Testis (tissue), 3 donors: ENCODE data around the gene TBC1D8B. TPM values are rescaled to one million over a fixed set of nuclear protein-coding genes. Genes with fewer than 3 reads are reported as not detected.
A peak's percentile ranks its signal among the peaks of the same experiment; 100 is the strongest.

ENCODE experiments used
- DNase-seq: peaks from one replicate; pipeline ENCODE4 v3.0.0-alpha.2; 2019
- H3K27ac ChIP-seq, 2 donors: fragments of 200-600 bp; sonication (generic); one replicate each; pipeline ENCODE4 v1.5.1; 2019
- H3K27me3 ChIP-seq: fragments of 200-600 bp; sonication (generic); one replicate; pipeline ENCODE4 v1.5.1; 2019
- H3K36me3 ChIP-seq: fragments of 200-600 bp; sonication (generic); one replicate; pipeline ENCODE4 v1.5.1; 2017; ENCODE audit warnings: low read depth; ENCODE audit errors: missing control alignments
- H3K4me1 ChIP-seq: fragments of 200-600 bp; sonication (generic); one replicate; pipeline ENCODE4 v1.5.1; 2019
- H3K4me3 ChIP-seq, 2 donors: fragments of 200-600 bp; sonication (generic); one replicate each; pipeline ENCODE4 v1.5.1; 2017 to 2019
- H3K9me3 ChIP-seq: fragments of 200-600 bp; sonication (generic); one replicate; pipeline ENCODE4 v1.5.1; 2017
- POLR2A ChIP-seq: fragments of 450-650 bp; IDR thresholded peaks from one replicate; pipeline ENCODE4 v1.6.1; 2017; ENCODE audit warnings: antibody characterized with exemption, mild to moderate bottlenecking, moderate library complexity
- WGBS, 2 donors: methylation state at CpG; one replicate each; pipeline ENCODE4 v1.1.5; 2018; 5-methylcytosine and 5-hydroxymethylcytosine counted together
- intact Hi-C: fragments of 100-400 bp; cut with DNase I; formaldehyde crosslinking; loops from one replicate; pipeline ENCODE4 v1.15.1; 2023; ENCODE audit warnings: low total_unique reads
- polyA plus RNA-seq: library from polyadenylated mRNA; stranded (reverse); fragments of 350-450 nt; fragmentation: Illumina TruSeq; extraction: RNeasy Lipid Tissue Mini Kit (QIAGEN cat#74804); gene quantifications from one replicate; pipeline ENCODE4 v1.2.3, GENCODE V29; 2014; ENCODE audit warnings: low read depth, low replicate concordance; ENCODE audit not compliant: insufficient read depth
- total RNA-seq, 2 donors: library from RNA; depleted of rRNA; stranded (reverse); fragments of >200 nt; gene quantifications; one replicate each; pipeline ENCODE4 v1.2.3, GENCODE V29; 2016
- TF ChIP-seq, protein P1 (sequence below), 3 experiments: fragments of 450-650 bp in 2 of 3; fragments of 200-600 bp in 1 of 3; sonication (generic) in 1 of 3; IDR thresholded peaks; one replicate each; pipeline ENCODE4 v1.5.1; 2016 to 2019; ENCODE audit warnings: antibody characterized with exemption in 3 of 3, mild to moderate bottlenecking in 2 of 3, moderate library complexity in 1 of 3

Gene TBC1D8B
- total and polyA plus RNA-seq, 3 donors from 2014 or later = 6.1 to 27.0 (median 23.8) TPM

DNA sequence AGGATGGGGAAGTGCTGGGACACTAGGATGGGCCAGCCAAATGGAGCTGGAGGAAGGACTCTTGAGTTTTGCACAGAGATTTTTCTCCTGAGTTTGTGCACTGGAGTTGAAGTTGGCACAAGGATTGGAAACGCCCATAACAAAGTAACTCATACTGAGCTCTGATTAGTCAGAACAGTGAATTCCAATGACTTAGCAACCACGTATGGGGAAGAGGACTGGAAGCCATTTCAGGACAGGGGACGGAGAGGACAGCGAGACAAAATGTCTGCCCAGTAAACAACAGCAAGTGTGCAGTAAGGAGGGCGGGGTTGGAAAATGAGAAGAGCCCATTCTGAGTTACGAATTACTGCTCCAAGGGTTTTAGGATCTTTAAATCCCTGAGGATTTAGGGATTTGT is 94.8 kb downstream of the TBC1D8B start:
- 82 to 85% methylated on average over 6 of the region's 6 CpGs for WGBS, 2 donors
- H3K4me3 ChIP-seq = no peak overlapping the region
- no peak overlapping the region for H3K27ac ChIP-seq
- no peaks in the 10 kb centered on the region for H3K9me3 ChIP-seq
- TF ChIP-seq, protein P1, sequence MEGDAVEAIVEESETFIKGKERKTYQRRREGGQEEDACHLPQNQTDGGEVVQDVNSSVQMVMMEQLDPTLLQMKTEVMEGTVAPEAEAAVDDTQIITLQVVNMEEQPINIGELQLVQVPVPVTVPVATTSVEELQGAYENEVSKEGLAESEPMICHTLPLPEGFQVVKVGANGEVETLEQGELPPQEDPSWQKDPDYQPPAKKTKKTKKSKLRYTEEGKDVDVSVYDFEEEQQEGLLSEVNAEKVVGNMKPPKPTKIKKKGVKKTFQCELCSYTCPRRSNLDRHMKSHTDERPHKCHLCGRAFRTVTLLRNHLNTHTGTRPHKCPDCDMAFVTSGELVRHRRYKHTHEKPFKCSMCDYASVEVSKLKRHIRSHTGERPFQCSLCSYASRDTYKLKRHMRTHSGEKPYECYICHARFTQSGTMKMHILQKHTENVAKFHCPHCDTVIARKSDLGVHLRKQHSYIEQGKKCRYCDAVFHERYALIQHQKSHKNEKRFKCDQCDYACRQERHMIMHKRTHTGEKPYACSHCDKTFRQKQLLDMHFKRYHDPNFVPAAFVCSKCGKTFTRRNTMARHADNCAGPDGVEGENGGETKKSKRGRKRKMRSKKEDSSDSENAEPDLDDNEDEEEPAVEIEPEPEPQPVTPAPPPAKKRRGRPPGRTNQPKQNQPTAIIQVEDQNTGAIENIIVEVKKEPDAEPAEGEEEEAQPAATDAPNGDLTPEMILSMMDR (IDR thresholded peaks at IDR 0.05) = no peak
- no peak for TF ChIP-seq POLR2A
- H3K27me3 ChIP-seq = no peaks in the 10 kb centered on the region
- intact Hi-C loops = no loop called here
- no peak for DNase-seq
- no peaks in the 10 kb centered on the region for H3K36me3 ChIP-seq
- no peaks in the 10 kb centered on the region for H3K4me1 ChIP-seq

DNA sequence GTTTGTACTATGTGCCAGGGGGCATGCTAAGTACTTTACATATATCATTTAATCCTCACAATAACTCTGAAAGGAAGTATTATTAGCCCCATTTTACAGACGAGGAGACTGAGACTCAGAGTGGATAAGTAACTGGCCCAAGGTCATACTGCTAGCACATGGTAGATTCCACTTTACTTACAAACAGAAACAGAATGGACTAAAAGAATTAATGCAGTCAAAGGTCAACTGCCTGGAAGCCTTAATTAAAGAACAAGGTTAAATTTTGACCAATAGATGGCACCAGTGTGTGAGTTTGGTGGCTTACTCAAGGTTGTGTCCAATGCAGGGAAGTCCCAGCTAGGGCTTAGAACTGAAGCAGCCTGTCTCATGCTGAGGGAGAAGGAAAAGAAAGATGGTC is 96.0 kb downstream of the TBC1D8B start:
- Histone ChIP-seq H3K27ac (no peak overlapping the region), H3K36me3 (no peaks in the 10 kb centered on the region), H3K4me3 (no peak overlapping the region), H3K27me3 (no peaks in the 10 kb centered on the region), H3K9me3 (no peaks in the 10 kb centered on the region), H3K4me1 (no peaks in the 10 kb centered on the region)
- intact Hi-C loops = no loop called here
- 50 to 89% methylated on average over 1 of the region's 1 CpG for WGBS, 2 donors
- TF ChIP-seq, protein P1 (IDR thresholded peaks at IDR 0.05) = no peak
- TF ChIP-seq POLR2A = no peak
- peak; percentile 18 for DNase-seq

DNA sequence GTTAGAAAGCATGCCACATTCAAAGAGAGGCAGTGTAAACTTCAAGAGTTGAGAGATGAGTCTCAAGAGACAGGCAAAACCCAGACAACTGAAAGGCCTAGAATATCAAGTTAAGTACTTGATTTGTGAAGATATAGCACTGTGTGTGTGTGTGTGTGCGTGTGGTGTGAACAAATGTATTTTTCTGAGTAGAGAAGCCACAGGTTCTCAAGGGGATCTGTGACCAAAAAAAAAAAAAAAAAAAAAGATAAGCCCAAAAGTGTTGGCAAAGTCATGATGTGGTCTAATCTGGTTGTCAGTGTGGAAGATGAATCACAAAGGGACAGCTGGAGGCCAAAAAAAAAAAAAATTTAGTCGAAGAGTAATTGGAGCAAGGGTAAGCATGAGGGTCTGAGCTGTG is 96.8 kb downstream of the TBC1D8B start:
- WGBS, 2 donors = 65 to 73% methylated on average over 2 of the region's 2 CpGs
- no peak for DNase-seq
- Histone ChIP-seq H3K4me3 (no peak overlapping the region), H3K27ac (no peak overlapping the region), H3K4me1 (no peaks in the 10 kb centered on the region), H3K27me3 (no peaks in the 10 kb centered on the region), H3K9me3 (no peaks in the 10 kb centered on the region), H3K36me3 (no peaks in the 10 kb centered on the region)
- intact Hi-C loops = no loop called here
- TF ChIP-seq POLR2A = no peak
- TF ChIP-seq, protein P1 (IDR thresholded peaks at IDR 0.05) = no peak

DNA sequence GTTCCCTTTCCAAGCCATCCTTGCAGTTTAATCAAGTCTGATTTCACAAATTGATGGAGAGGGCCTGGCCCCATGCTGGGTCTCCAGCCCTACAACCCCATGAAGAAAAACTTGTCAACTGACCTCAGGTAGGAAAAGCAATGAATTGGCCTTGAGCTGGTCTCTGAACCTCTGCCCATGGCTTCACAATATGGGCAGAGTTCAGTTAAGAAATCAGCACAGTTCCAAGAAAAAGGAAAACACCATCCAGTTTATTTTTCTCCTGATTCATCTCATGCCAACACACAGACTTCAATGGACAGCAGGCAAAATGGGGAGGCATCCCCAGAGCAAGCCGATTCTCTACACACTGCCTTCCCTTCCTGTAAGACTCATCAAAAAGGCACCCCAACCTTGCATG is 97.4 kb downstream of the TBC1D8B start:
- no peak overlapping the region for H3K27ac ChIP-seq
- DNase-seq = no peak
- intact Hi-C loops = no loop called here
- no peaks in the 10 kb centered on the region for H3K36me3 ChIP-seq
- 94% methylated on average over 1 of the region's 1 CpG; no CpG with 5 or more reads in 1 of the 2 donors for WGBS, 2 donors
- TF ChIP-seq, protein P1 (IDR thresholded peaks at IDR 0.05) = no peak
- TF ChIP-seq POLR2A = no peak
- no peak overlapping the region for H3K4me3 ChIP-seq
- no peaks in the 10 kb centered on the region for H3K9me3 ChIP-seq
- no peaks in the 10 kb centered on the region for H3K4me1 ChIP-seq
- H3K27me3 ChIP-seq = no peaks in the 10 kb centered on the region

DNA sequence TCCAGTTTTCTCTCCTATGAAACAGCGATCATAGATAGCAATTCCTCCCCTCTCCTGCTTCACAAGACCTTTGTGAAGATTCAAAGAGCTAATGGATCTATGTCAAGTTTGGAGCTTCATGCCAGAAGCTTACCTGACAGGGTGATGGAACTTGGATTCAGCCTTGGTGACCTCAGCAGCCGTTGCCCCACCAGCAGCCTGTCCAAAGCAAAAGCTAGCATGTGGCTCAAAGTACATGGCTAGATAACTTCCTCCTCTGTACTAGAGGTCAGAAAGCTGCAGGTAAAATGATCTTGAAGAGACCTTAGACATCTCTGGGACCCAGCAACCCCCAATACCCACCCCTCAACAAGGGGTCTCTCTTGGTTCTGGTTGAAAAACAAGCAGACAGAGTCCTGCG is 98.9 kb downstream of the TBC1D8B start:
- Histone ChIP-seq H3K27me3 (no peaks in the 10 kb centered on the region), H3K9me3 (no peaks in the 10 kb centered on the region), H3K4me3 (no peak overlapping the region), H3K27ac (no peak overlapping the region), H3K36me3 (no peaks in the 10 kb centered on the region), H3K4me1 (no peaks in the 10 kb centered on the region)
- WGBS, 2 donors = 83 to 91% methylated on average over 1 to 3 of the region's 3 CpGs
- TF ChIP-seq, protein P1 (IDR thresholded peaks at IDR 0.05) = no peak
- TF ChIP-seq POLR2A = no peak
- intact Hi-C loops = no loop called here
- no peak for DNase-seq
